Activated CD4-positive, alpha-beta T cell treated with anti-CD3 and anti-CD28 coated beads for 48 hours (primary cell): Measurements from ENCODE around the gene SLC38A9.

Experiments used
- DNase-seq: peaks from one replicate; pipeline ENCODE4 v3.0.0-alpha.2; 2020

Gene SLC38A9

GRCh38 chr5:55645304-55645703 lies 66.8 kb downstream of the SLC38A9 start:
- DNase-seq = no peak

DNA sequence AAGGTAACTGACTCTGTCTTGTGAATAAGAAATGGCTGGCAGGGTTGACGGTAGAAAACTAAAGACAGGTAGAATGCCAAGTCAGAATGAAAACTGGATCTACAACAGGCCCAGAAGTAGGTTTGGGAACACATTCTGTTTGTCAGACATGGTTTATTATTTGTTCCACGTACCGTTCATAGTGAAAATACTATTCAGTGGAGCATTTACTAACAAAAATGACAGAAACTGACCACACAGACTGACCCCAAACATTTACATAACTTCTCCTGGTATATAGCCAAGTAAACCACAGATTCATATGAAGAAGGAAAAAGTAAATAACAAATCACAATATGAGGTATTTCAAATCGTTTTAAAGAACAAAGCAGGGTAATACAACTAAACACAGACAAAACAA lies 73.7 kb downstream of the SLC38A9 start:
- DNase-seq = no peak

DNA sequence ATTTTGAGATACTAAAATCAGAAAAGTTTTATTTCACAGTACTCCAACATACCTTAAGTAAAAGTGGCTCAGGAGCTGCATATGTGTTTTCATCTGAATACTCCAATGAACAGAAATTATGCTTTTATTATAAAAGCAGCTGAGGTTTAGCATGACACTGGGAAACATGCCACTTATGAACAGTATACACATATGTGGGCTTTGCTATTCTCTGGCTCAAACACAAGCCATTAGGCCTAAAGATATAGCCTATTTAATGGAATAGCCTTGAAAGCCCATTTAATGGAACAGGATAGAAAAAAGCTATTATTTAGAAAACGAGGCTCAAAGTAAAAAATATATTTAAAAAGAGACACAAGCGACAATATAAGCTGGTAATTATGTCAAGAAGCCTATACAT lies 74.1 kb downstream of the SLC38A9 start:
- DNase-seq = no peak

GRCh38 chr5:55636683-55637082 lies 75.4 kb downstream of the SLC38A9 start:
- no peak for DNase-seq

GRCh38 chr5:55636177-55636576 lies 75.9 kb downstream of the SLC38A9 start:
- no peak for DNase-seq

DNA sequence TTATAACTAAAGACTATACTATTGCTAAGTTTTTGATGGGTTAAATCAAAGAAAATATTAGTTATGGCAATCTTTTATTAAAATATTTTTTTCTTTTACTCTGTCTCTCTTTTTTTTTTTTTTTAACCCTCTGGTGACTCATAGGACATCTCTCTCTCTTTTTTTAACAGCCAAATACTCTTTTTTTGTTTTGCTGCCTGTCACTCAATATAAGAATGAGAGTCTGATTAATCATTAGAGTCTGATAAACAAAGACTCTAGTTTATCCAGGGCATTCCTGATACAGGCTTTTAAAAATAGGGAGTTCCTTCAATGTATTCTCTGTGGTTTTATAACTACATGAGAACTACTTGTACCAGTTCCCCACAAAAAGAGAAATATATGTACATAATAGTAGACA lies 77.3 kb downstream of the SLC38A9 start:
- no peak for DNase-seq

DNA sequence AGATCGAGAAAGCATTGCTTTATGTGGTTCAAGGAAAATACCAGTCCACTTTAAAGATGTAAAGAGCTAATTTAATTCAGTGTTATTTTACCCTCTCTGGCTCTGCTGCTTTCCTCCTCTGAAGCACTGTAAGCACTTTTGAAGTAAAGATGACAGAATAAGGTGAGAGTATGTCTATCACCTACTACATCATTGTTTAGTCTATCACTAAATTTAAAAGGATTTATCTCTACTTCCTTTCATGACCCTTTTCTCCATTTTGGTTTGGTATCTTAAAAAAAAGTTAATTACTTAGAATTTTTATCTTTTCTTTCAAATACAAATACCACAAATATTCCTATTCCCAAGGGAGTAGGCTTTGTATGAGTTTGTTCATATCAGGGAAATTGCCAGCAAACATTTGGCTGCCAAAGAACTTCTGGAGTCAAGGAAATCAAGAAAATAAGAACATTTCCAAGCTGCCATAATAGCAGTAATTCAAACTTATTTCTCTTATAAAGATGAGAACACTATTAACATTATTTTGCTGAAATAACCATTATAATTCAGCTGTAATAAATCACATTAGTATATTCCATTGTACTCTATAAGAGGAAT lies 77.8 kb downstream of the SLC38A9 start:
- DNase-seq = no peak

- no peak for DNase-seq
These were observed 78.4 kb downstream of the SLC38A9 start for GRCh38 chr5:55633574-55634208.

DNA sequence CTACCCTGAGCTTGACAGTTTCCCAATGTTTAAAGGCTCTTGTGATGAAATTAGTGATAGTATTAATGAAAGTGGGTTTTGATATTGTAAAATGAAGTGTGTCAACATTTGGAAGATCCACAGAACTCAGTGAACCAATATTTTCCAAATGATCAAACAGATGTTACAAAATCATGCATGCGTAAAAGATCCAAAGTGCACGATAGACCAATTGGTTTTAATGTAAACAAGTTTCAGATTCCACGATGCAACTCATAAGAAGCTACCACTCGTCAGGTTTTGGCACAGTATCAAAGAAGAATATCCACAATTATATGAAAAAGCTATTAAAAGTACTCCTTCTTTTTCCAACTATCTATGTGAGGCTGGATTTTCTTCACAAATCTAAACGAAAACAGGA lies 82.3 kb downstream of the SLC38A9 start:
- no peak for DNase-seq

- no peak for DNase-seq
These were observed 85.3 kb downstream of the SLC38A9 start for GRCh38 chr5:55626790-55627189.

GRCh38 chr5:55625913-55626312 lies 86.2 kb downstream of the SLC38A9 start:
- no peak for DNase-seq

DNA sequence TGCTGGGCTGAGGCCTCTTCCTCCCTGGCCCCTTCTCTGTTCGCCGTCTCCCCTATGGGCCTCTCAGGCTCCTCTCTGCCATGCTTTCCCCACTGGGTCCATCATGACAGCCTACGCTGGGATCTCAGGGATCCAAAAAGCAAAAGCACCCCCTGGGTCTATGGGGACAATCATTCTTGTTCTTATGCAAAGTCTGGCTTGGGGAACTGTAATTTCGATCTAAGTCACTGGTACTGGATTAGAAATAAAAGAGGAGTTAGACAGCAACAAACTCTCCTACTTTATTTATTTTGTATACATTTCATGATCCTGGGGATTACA lies 86.6 kb downstream of the SLC38A9 start:
- no peak for DNase-seq

DNA sequence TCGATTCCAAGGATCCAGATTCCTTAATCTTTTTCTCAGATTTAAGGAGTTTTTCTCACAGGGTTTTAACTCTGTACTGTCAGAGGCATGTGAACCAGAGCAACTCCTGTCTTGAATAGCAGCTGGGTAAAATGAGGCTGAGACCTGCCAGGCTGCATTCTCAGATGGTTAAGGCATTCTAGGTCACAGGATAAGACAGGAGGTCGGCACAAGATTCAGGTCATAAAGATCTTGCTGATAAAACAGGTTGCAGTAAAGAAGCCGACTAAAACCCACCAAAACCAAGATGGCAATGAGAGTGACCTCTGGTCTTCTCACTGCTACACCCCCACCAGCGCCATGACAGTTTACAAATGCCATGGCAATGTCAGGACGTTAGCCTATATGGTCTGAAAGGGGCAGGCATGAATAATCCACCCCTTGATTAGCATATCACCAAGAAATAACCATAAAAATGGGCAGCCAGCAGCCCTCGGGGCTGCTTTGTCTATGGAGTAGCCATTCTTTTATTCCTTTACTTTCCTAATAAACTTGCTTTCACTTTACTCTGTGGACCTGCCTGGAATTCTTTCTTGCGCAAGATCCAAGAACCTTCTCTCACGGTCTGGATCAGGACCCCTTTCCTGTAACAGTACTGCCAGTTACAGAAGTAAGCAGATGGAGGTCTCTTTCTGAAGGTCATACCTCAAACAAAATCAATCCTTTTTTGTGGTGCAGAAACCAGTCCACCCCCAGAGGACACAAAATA lies 87.1 kb downstream of the SLC38A9 start:
- no peak for DNase-seq

DNA sequence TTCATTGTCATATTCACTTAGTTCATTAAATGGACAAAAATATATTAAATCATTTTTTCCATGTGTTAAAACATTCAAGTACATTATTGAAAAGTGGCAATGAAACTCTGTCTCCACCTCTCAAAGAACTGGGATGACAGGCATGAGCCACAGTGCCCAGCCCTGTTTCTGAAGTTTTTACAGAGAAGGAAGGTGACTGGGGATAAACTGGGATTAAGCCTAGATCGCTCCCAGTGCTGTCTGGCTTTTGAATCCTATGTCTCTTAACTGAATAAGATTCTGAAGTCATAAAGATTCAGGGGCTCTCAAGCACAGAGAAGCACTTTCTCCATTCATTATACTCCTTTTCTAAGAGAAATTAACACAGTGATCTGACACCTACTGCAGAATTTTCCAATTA lies 88.3 kb downstream of the SLC38A9 start:
- DNase-seq = no peak

DNA sequence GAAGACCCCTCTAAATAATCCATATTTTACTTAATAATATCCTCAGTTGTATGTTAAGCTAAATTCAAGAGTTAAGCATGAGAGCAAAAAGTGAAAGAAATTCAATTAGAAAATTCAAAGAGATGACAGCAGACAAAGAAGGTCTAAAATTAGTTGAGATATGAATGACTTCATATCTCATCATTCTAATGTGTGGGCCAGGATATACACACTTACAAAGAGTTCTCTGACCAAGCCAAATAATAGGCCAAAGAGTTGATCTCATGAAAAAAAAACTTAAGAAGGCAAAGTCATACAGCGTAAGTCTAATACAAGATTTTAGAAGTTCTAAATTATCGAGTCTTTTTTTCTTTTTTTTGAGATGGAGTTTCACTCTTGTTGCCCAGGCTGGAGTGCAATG lies 89.7 kb downstream of the SLC38A9 start:
- DNase-seq = no peak

- no peak for DNase-seq
These were observed 90.9 kb downstream of the SLC38A9 start for GRCh38 chr5:55621229-55621628.

GRCh38 chr5:55620766-55621160 lies 91.4 kb downstream of the SLC38A9 start:
- DNase-seq = no peak

- DNase-seq = no peak
These were observed 91.9 kb downstream of the SLC38A9 start for GRCh38 chr5:55620009-55620765.

- DNase-seq = no peak
These were observed 93.8 kb downstream of the SLC38A9 start for GRCh38 chr5:55618318-55618717.

DNA sequence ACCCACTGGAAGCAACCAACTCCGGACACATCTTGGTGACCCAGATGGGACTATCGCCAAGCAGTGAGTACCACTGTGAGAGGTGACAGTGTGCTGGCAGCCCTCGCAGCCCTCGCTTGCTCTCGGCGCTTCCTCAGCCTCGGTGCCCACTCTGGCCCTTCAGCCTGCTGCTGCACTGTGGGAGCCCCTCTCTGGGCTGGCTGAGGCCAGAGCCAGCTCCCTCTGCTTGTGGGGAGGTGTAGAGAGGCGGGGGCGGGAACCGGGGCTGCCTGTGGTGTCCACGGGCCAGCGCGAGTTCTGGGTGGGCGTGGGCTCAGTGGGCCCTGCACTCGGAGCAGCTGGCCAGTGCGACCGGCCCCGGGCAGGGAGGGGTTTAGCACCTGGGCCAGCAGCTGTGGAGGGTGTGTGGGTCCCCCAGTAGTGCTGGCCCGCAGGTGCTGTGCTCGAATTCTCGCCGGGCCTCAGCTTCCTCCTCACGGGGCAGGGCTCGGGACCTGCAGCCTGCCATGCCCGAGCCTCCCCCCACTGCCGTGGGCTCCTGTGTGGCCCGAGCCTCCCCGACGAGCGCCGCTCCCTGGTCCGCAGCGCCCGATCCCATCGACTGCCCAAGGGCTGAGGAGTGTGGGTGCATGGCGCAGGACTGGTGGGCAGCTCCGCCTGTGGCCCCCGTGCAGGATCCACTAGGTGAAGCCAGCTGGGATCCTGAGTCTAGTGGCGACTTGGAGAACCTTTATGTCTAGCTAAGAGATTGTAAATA lies 98.8 kb downstream of the SLC38A9 start:
- no peak for DNase-seq

DNA sequence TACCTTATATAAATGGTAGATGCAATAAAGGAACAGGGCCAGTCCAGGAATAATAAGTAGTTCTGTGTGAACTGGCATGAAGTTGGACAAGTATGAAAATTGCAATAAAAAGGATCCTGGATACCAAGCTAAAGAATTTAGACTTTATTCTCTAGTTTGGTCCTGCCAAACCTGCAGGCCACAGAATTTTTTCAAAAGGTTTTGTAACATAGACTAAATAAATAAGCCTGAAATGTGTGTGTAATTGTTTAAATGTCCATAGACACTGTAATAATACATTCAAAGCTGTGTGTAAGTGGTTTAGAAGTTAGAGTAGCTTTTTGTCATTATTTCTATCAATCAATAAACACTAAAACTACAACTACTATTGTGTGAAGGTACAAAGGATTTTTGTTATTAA lies 101.6 kb downstream of the SLC38A9 start:
- no peak for DNase-seq

GRCh38 chr5:55609413-55609812 lies 102.7 kb downstream of the SLC38A9 start:
- DNase-seq = no peak
